CD4-positive, alpha-beta T cell (primary cell): Measurements from ENCODE around the gene EIF1AD. TPM values are rescaled to one million over a fixed set of nuclear protein-coding genes. Genes with fewer than 3 reads are reported as not detected.

ENCODE experiments used
- ATAC-seq: fragments of 200-7000 bp; cut with Tn5 transposase; one replicate; pipeline ENCODE4 v1.10.0; 2022; ENCODE audit warnings: mild to moderate bottlenecking; ENCODE audit not compliant: poor library complexity
- CTCF ChIA-PET: fragments of 350-600 bp; sonication (Branson Sonifier 250); formaldehyde crosslinking; loops from one replicate; lab custom pipeline; 2021; ENCODE audit warnings: antibody characterized with exemption, inconsistent platforms; lab: Charles Lee
- POLR2A ChIA-PET: fragments of 350-600 bp; sonication (Branson Sonifier 250); formaldehyde crosslinking; loops from one replicate; lab custom pipeline; 2021; ENCODE audit warnings: antibody characterized with exemption, inconsistent platforms; lab: Charles Lee
- DNase-seq, 14 experiments: peaks; one replicate each; pipeline ENCODE4 v3.0.0-alpha.2; 2013 to 2020; ENCODE audit warnings: mixed read lengths in 2 of 14
- H3K27ac ChIP-seq, 2 donors: one replicate each; pipeline versions ENCODE4 v1.5.1 to v1.7.0; 2013; ENCODE audit warnings: low read length in 2 of 2, low read depth in 1 of 2, mild to moderate bottlenecking in 1 of 2
- H3K27me3 ChIP-seq, 2 experiments: 1 replicate in 1 of 2; 2 replicates in 1 of 2; pipeline versions ENCODE4 v1.6.1 to v1.7.0; 2013; ENCODE audit warnings: low read length in 2 of 2, control low read depth in 1 of 2, mild to moderate bottlenecking in 1 of 2, moderate library complexity in 1 of 2; ENCODE audit not compliant: insufficient read depth in 2 of 2, control insufficient read depth in 1 of 2
- H3K36me3 ChIP-seq: one replicate; pipeline ENCODE4 v1.6.1; 2013; ENCODE audit warnings: low read length, control low read depth; ENCODE audit not compliant: insufficient read depth
- H3K4me1 ChIP-seq: one replicate; pipeline ENCODE4 v1.6.1; 2013; ENCODE audit warnings: low read length, control low read depth; ENCODE audit not compliant: insufficient read depth
- H3K4me3 ChIP-seq: one replicate; pipeline ENCODE4 v1.5.1; 2013; ENCODE audit warnings: mild to moderate bottlenecking, low read length, moderate library complexity
- H3K9me3 ChIP-seq, 2 experiments: 1 replicate in 1 of 2; 2 replicates in 1 of 2; pipeline versions ENCODE4 v1.6.1 to v1.7.0; 2013; ENCODE audit warnings: low read length in 2 of 2, mild to moderate bottlenecking in 2 of 2, control low read depth in 1 of 2, moderate library complexity in 1 of 2; ENCODE audit not compliant: control insufficient read depth in 1 of 2, insufficient read depth in 1 of 2
- H3K27ac Mint-ChIP-seq: one replicate; pipeline ENCODE4 v1.8.0; 2020; ENCODE audit warnings: mixed read lengths
- H3K27me3 Mint-ChIP-seq: one replicate; pipeline ENCODE4 v1.8.0; 2021; ENCODE audit warnings: mixed read lengths
- H3K36me3 Mint-ChIP-seq: one replicate; pipeline ENCODE4 v1.8.0; 2021; ENCODE audit warnings: low read depth, mixed read lengths
- H3K4me1 Mint-ChIP-seq: one replicate; pipeline ENCODE4 v1.8.0; 2021; ENCODE audit warnings: low read depth, mixed read lengths
- H3K4me3 Mint-ChIP-seq: one replicate; pipeline ENCODE4 v1.8.0; 2020; ENCODE audit warnings: mild to moderate bottlenecking, mixed read lengths
- H3K9me3 Mint-ChIP-seq: one replicate; pipeline ENCODE4 v1.8.0; 2020; ENCODE audit warnings: mixed read lengths
- intact Hi-C, 2 experiments: fragments of 100-400 bp; cut with DNase I in 1 of 2; cut with micrococcal nuclease in 1 of 2; formaldehyde crosslinking; loops; one replicate each; pipeline versions ENCODE4 v1.15.1 to v1.9.0; 2023 to 2025; cut with DNase I, micrococcal nuclease
- total RNA-seq, 174 experiments: library from RNA in 2 of 174; stranded (reverse) in 2 of 174; gene quantifications; one replicate each; pipeline ENCODE4 v1.2.3 and lab custom pipeline; 2021 to 2026
- TF ChIP-seq, protein P1 (sequence below): fragments of 200-600 bp; IDR thresholded peaks from one replicate; pipeline ENCODE4 v1.8.0; 2022; ENCODE audit warnings: antibody characterized with exemption, mild to moderate bottlenecking

The EIF1AD gene
- total RNA-seq, 2 experiments from 2014 or later: 88.2 to 94.1 TPM

DNA sequence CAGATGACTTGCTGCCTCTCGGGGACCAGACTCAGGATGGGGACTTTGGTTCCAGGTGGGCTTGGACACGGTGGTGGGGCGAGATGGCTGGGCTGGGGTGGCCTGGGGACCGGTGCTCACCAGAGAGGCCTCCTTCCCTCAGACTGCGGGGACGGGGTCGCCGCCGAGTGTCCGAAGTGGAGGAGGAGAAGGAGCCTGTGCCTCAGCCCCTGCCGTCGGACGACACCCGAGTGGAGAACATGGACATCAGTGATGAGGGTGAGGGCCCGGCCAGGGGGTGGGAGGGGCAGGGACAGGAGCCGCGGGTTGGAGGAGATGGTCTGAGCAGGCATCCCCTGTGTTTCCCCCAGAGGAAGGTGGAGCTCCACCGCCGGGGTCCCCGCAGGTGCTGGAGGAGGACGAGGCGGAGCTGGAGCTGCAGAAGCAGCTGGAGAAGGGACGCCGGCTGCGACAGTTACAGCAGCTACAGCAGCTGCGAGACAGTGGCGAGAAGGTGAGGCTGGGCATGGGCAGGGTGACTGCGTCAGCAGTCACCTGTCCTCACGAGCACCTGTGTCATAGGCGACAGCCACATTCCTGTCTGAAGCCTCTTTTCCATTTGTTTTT is 34.5 kb downstream of the EIF1AD start:
- Histone ChIP-seq H3K4me3 (no peak overlapping the region), H3K4me1 (peaks cover 20% of the 10 kb centered on the region), H3K36me3 (peaks cover 78% of the 10 kb centered on the region), H3K27me3 (no peaks in the 10 kb centered on the region), H3K9me3 (no peaks in the 10 kb centered on the region), H3K27ac (no peak overlapping the region)
- Mint-ChIP-seq H3K4me3 (no peak overlapping the region), H3K4me1 (peaks cover 21% of the 10 kb centered on the region), H3K36me3 (peaks cover 92% of the 10 kb centered on the region), H3K27me3 (no peaks in the 10 kb centered on the region), H3K9me3 (no peaks in the 10 kb centered on the region), H3K27ac (no peak overlapping the region)
- ChIA-PET POLR2A (no interaction called here), CTCF (interaction anchor here (0.7 kb wide), 1 partner anchor 106 kb away, joined by 4 read pairs; no protein-coding TSS in a partner anchor)
- DNase-seq: no peak
- intact Hi-C loops: no loop called here
- TF ChIP-seq, protein P1, sequence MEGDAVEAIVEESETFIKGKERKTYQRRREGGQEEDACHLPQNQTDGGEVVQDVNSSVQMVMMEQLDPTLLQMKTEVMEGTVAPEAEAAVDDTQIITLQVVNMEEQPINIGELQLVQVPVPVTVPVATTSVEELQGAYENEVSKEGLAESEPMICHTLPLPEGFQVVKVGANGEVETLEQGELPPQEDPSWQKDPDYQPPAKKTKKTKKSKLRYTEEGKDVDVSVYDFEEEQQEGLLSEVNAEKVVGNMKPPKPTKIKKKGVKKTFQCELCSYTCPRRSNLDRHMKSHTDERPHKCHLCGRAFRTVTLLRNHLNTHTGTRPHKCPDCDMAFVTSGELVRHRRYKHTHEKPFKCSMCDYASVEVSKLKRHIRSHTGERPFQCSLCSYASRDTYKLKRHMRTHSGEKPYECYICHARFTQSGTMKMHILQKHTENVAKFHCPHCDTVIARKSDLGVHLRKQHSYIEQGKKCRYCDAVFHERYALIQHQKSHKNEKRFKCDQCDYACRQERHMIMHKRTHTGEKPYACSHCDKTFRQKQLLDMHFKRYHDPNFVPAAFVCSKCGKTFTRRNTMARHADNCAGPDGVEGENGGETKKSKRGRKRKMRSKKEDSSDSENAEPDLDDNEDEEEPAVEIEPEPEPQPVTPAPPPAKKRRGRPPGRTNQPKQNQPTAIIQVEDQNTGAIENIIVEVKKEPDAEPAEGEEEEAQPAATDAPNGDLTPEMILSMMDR: no peak
- no peak for ATAC-seq

DNA sequence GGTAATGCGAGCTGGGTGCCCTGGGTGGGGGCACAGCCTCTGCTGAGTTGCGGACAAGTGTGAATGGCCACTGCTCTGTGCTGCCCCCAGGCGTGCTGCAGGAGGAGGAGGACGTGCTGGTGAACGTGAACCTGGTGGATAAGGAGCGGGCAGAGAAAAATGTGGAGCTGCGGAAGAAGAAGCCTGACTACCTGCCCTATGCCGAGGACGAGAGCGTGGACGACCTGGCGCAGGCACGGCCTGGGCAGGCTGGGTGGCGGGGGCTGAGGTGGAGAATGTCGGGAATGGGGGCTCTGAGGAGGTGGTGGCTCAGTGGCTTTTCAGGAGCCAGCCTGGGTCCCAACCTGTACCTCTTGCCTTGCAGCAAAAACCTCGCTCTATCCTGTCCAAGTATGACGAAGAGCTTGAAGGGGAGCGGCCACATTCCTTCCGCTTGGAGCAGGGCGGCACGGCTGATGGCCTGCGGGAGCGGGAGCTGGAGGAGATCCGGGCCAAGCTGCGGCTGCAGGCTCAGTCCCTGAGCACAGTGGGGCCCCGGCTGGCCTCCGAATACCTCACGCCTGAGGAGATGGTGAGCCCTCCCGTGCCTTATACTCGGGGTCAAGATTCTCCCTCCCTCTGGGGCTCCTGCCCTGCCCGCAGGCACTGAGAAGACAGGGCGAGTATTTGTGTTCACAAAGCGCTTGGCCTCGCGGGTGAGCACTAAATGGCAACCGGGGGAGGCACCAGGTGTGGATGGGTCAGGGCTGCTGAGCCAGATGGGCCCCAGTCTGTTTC is 35.8 kb downstream of the EIF1AD start:
- Mint-ChIP-seq H3K36me3 (peaks cover 93% of the 10 kb centered on the region), H3K4me1 (peaks cover 31% of the 10 kb centered on the region), H3K4me3 (no peak overlapping the region), H3K9me3 (no peaks in the 10 kb centered on the region), H3K27ac (no peak overlapping the region), H3K27me3 (no peaks in the 10 kb centered on the region)
- Histone ChIP-seq H3K9me3 (no peaks in the 10 kb centered on the region), H3K36me3 (peaks cover 70% of the 10 kb centered on the region), H3K27me3 (no peaks in the 10 kb centered on the region), H3K4me1 (peaks cover 25% of the 10 kb centered on the region), H3K27ac (no peak overlapping the region), H3K4me3 (no peak overlapping the region)
- DNase-seq (no peak), ATAC-seq (no peak)
- CTCF ChIA-PET: interaction anchor here (1.5 kb wide), 1 partner anchor 82 kb away, joined by 4 read pairs; no protein-coding TSS in a partner anchor
- intact Hi-C loops: no loop called here
- TF ChIP-seq, protein P1: no peak
- POLR2A ChIA-PET: no interaction called here

DNA sequence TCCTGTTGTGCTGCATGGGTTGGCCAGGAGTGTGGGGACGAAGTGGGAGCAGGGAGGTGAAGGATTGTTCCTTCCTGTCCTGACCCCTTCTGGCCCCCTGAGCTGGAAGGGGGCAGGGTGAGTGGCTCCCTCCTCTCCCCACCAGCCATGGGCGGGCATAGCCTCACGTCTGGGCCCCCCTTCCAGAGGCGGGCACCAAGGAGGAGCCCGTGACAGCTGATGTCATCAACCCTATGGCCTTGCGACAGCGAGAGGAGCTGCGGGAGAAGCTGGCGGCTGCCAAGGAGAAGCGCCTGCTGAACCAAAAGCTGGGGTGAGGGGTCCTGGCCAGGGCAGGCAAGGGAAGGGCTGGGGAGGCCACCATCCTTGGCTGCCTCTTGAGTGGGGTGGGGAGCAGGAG is 37.1 kb downstream of the EIF1AD start:
- Histone ChIP-seq H3K4me1 (peaks cover 32% of the 10 kb centered on the region), H3K4me3 (no peak overlapping the region), H3K27me3 (no peaks in the 10 kb centered on the region), H3K9me3 (no peaks in the 10 kb centered on the region), H3K36me3 (peaks cover 63% of the 10 kb centered on the region), H3K27ac (no peak overlapping the region)
- Mint-ChIP-seq H3K27me3 (no peaks in the 10 kb centered on the region), H3K27ac (no peak overlapping the region), H3K4me1 (peaks cover 34% of the 10 kb centered on the region), H3K4me3 (no peak overlapping the region), H3K9me3 (no peaks in the 10 kb centered on the region), H3K36me3 (peaks cover 85% of the 10 kb centered on the region)
- CTCF ChIA-PET: no interaction called here
- intact Hi-C loops: no loop called here
- ATAC-seq (no peak), DNase-seq (no peak)
- TF ChIP-seq, protein P1: no peak
- POLR2A ChIA-PET: no interaction called here
